Measurements from ENCODE around the gene TRIM47.

Gene TRIM47

GRCh38 chr17:75832652-75833400 is 45.6 kb downstream of the TRIM47 start:
- Histone ChIP-seq H3K27ac (ENCODE audit: low read depth, low read length) (no peak overlapping the region), H3K4me1 (ENCODE audit: control insufficient read depth, insufficient read depth, low read length, unreplicated experiment) (no peaks in the 10 kb centered on the region), H3K36me3 (ENCODE audit: insufficient read depth, low read length) (no peaks in the 10 kb centered on the region), H3K27me3 (ENCODE audit: insufficient read depth, low read length) (no peaks in the 10 kb centered on the region), H3K4me3 (ENCODE audit: low read depth, low read length) (no peak overlapping the region), H2AFZ (ENCODE audit: low read length, unreplicated experiment) (no peak overlapping the region), H3K79me2 (ENCODE audit: control insufficient read depth, insufficient read depth, low read length, unreplicated experiment) (no peaks in the 10 kb centered on the region)

- Histone ChIP-seq H3K36me3 (ENCODE audit: insufficient read depth, low read length) (no peaks in the 10 kb centered on the region), H3K27me3 (ENCODE audit: insufficient read depth, low read length) (no peaks in the 10 kb centered on the region), H3K4me3 (ENCODE audit: low read depth, low read length) (no peak overlapping the region), H3K79me2 (ENCODE audit: control insufficient read depth, insufficient read depth, low read length, unreplicated experiment) (no peaks in the 10 kb centered on the region), H3K4me1 (ENCODE audit: control insufficient read depth, insufficient read depth, low read length, unreplicated experiment) (peaks cover 1% of the 10 kb centered on the region), H2AFZ (ENCODE audit: low read length, unreplicated experiment) (no peak overlapping the region), H3K27ac (ENCODE audit: low read depth, low read length) (no peak overlapping the region; the same call in 1 of the 2 replicates)
Measured at GRCh38 chr17:75832164-75832651, 46.2 kb downstream of the TRIM47 start.

DNA sequence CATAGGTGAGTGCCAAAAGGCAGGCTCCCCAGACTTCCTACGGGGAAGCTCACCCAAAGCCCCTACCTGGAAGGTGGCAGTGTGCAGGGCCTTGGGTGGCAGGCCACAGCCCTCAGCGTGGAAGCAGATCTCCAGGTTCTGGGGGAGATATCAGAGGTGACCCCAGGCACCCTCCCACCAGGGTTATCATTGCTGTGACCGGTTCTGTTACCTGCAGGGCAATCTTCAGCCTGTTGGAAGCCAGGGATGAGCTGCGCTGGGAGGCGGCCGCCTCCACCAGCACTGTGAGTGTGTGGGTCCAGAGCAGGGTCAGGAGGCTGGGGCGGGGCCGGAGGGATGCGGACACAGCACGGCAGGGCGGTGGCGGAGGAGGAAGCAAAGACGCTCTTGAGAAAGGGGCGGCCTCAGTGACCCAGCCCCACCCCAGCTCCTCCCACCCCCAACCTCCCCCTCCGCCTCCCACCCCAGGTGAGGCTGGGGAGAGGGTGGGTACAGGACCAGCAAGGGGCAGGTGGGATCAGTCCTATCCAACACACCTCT is 47.3 kb downstream of the TRIM47 start:
- no peaks in the 10 kb centered on the region for H3K36me3 ChIP-seq (ENCODE audit: insufficient read depth, low read length)
- H3K4me1 ChIP-seq (ENCODE audit: control insufficient read depth, insufficient read depth, low read length, unreplicated experiment): peaks cover 4% of the 10 kb centered on the region
- no peak overlapping the region for H3K4me3 ChIP-seq (ENCODE audit: low read depth, low read length)
- H3K27me3 ChIP-seq (ENCODE audit: insufficient read depth, low read length): no peaks in the 10 kb centered on the region
- H3K27ac ChIP-seq (ENCODE audit: low read depth, low read length): no peak overlapping the region
- no peak overlapping the region for H2AFZ ChIP-seq (ENCODE audit: low read length, unreplicated experiment)
- no peaks in the 10 kb centered on the region for H3K79me2 ChIP-seq (ENCODE audit: control insufficient read depth, insufficient read depth, low read length, unreplicated experiment)

GRCh38 chr17:75830164-75831031 is 48.0 kb downstream of the TRIM47 start:
- Histone ChIP-seq H3K4me1 (ENCODE audit: control insufficient read depth, insufficient read depth, low read length, unreplicated experiment) (peaks cover 4% of the 10 kb centered on the region), H3K4me3 (ENCODE audit: low read depth, low read length) (no peak overlapping the region), H2AFZ (ENCODE audit: low read length, unreplicated experiment) (no peak overlapping the region), H3K27ac (ENCODE audit: low read depth, low read length) (no peak overlapping the region), H3K36me3 (ENCODE audit: insufficient read depth, low read length) (no peaks in the 10 kb centered on the region), H3K79me2 (ENCODE audit: control insufficient read depth, insufficient read depth, low read length, unreplicated experiment) (no peaks in the 10 kb centered on the region), H3K27me3 (ENCODE audit: insufficient read depth, low read length) (no peaks in the 10 kb centered on the region)

GRCh38 chr17:75829747-75830146 is 48.6 kb downstream of the TRIM47 start:
- no peaks in the 10 kb centered on the region for H3K79me2 ChIP-seq (ENCODE audit: control insufficient read depth, insufficient read depth, low read length, unreplicated experiment)
- no peaks in the 10 kb centered on the region for H3K27me3 ChIP-seq (ENCODE audit: insufficient read depth, low read length)
- no peak overlapping the region for H2AFZ ChIP-seq (ENCODE audit: low read length, unreplicated experiment)
- no peak overlapping the region for H3K4me3 ChIP-seq (ENCODE audit: low read depth, low read length)
- H3K27ac ChIP-seq (ENCODE audit: low read depth, low read length): no peak overlapping the region
- peaks cover 4% of the 10 kb centered on the region for H3K4me1 ChIP-seq (ENCODE audit: control insufficient read depth, insufficient read depth, low read length, unreplicated experiment)
- no peaks in the 10 kb centered on the region for H3K36me3 ChIP-seq (ENCODE audit: insufficient read depth, low read length)

DNA sequence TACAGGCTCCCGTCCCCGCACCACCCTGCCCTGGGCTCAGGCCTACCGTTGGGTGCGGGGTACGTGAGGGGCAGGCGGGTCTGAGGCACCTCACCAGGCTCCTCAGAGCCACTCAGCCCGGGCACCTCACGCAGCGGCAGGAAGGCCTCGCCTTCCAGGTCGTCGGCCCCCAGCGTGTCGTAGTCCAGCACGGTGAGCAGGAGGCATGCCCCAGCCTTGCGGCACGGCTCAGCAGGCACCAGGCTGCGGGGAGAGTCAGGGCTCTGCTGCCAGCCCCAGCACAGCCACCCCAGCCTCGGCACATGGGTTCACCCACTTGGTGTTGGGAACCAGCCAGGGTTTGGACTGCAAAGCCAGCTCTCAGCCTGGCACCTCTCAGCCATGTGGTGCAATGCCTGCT is 49.6 kb downstream of the TRIM47 start:
- no peaks in the 10 kb centered on the region; the same call in 1 of the 2 replicates for H3K36me3 ChIP-seq (ENCODE audit: insufficient read depth, low read length)
- peaks cover 4% of the 10 kb centered on the region for H3K4me1 ChIP-seq (ENCODE audit: control insufficient read depth, insufficient read depth, low read length, unreplicated experiment)
- H3K27ac ChIP-seq (ENCODE audit: low read depth, low read length): no peak overlapping the region
- H3K4me3 ChIP-seq (ENCODE audit: low read depth, low read length): no peak overlapping the region
- no peak overlapping the region for H2AFZ ChIP-seq (ENCODE audit: low read length, unreplicated experiment)
- no peaks in the 10 kb centered on the region for H3K79me2 ChIP-seq (ENCODE audit: control insufficient read depth, insufficient read depth, low read length, unreplicated experiment)
- no peaks in the 10 kb centered on the region for H3K27me3 ChIP-seq (ENCODE audit: insufficient read depth, low read length)

- Histone ChIP-seq H2AFZ (ENCODE audit: low read length, unreplicated experiment) (no peak overlapping the region), H3K4me3 (ENCODE audit: low read depth, low read length) (no peak overlapping the region), H3K4me1 (ENCODE audit: control insufficient read depth, insufficient read depth, low read length, unreplicated experiment) (peaks cover 4% of the 10 kb centered on the region), H3K27me3 (ENCODE audit: insufficient read depth, low read length) (no peaks in the 10 kb centered on the region), H3K79me2 (ENCODE audit: control insufficient read depth, insufficient read depth, low read length, unreplicated experiment) (no peaks in the 10 kb centered on the region), H3K36me3 (ENCODE audit: insufficient read depth, low read length) (no peaks in the 10 kb centered on the region; the same call in 1 of the 2 replicates), H3K27ac (ENCODE audit: low read depth, low read length) (no peak overlapping the region)
Measured at GRCh38 chr17:75828076-75828400, 50.3 kb downstream of the TRIM47 start.

GRCh38 chr17:75827308-75828075 is 50.9 kb downstream of the TRIM47 start:
- Histone ChIP-seq H3K4me1 (ENCODE audit: control insufficient read depth, insufficient read depth, low read length, unreplicated experiment) (peaks cover 4% of the 10 kb centered on the region), H3K27me3 (ENCODE audit: insufficient read depth, low read length) (no peaks in the 10 kb centered on the region), H3K27ac (ENCODE audit: low read depth, low read length) (no peak overlapping the region), H3K36me3 (ENCODE audit: insufficient read depth, low read length) (no peaks in the 10 kb centered on the region; the same call in 1 of the 2 replicates), H3K79me2 (ENCODE audit: control insufficient read depth, insufficient read depth, low read length, unreplicated experiment) (no peaks in the 10 kb centered on the region), H3K4me3 (ENCODE audit: low read depth, low read length) (peak overlapping the region; percentile 50; the same call in 1 of the 2 replicates), H2AFZ (ENCODE audit: low read length, unreplicated experiment) (no peak overlapping the region)

DNA sequence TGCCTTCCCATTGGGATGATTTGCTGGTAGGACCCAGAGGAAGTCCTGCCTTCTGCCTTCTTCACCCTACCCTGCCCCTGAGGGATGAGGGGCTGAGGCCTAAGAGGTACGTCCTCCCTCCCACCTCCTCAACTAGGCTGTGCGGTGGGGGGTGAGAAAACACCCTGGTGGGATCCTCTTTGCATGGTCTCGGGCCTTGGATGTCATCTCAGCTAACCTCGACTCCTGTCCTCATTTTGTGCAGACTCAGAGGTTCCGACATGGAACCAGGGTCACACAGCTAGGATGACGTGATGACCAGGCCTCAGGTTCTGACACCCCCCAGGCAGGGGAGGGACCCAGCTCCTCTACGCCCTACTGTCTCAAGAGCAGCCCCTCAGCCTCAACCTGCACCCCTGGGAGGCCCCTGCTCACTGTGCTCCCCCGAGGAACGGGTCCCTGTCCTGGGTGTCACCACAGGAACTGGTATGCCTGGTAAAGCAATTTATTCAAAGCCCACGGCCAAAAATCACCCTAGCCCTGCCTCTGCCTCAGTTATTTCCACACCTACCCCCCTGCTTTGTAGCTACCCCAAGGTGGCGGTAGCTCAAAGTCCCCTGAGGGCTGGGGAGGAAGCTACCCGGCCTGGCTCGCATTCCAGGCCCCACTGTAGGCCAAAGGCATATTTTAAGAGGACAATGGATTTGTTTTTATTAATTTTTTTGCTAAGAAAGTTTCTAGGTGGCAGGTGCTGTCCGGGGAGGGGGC is 51.6 kb downstream of the TRIM47 start:
- Histone ChIP-seq H3K27me3 (ENCODE audit: insufficient read depth, low read length) (no peaks in the 10 kb centered on the region), H3K36me3 (ENCODE audit: insufficient read depth, low read length) (no peaks in the 10 kb centered on the region; the same call in 1 of the 2 replicates), H3K79me2 (ENCODE audit: control insufficient read depth, insufficient read depth, low read length, unreplicated experiment) (no peaks in the 10 kb centered on the region), H3K4me1 (ENCODE audit: control insufficient read depth, insufficient read depth, low read length, unreplicated experiment) (peaks cover 4% of the 10 kb centered on the region), H3K4me3 (ENCODE audit: low read depth, low read length) (no peak overlapping the region), H2AFZ (ENCODE audit: low read length, unreplicated experiment) (no peak overlapping the region), H3K27ac (ENCODE audit: low read depth, low read length) (no peak overlapping the region)

All from ACC112 (cell line).